ENCODE results near the gene SPDYE9. TPM values are rescaled to one million over a fixed set of nuclear protein-coding genes. Genes with fewer than 3 reads are reported as not detected.

The SPDYE9 gene, protein sequence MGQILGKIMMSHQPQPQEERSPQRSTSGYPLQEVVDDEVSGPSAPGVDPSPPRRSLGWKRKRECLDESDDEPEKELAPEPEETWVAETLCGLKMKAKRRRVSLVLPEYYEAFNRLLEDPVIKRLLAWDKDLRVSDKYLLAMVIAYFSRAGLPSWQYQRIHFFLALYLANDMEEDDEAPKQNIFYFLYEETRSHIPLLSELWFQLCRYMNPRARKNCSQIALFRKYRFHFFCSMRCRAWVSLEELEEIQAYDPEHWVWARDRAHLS
- total RNA-seq = not detected in 2 replicates

DNA sequence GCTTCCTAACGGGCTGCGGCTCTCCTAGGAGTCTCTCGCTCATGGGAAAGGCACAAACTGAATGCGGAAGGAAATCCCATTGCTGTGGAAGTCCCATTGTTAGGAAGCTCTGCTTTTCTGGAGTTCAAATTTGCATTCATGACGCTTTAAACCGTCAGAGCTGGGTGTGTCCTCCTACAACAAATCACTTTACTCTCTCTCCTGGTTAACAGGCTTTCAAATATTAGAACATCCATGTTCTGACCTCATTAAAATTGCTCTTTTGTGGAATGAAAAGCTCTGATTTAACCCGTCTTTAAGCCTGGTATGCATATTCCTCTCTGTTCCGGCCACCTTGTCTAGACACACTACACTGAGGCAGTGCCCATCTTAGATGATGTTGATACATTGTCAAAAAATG is at the start of gene SPDYE9:
Gene SPDYE9, minus strand, starts transcription at position 101 of the 400 bp plus-strand sequence. CDS start 1,800 bp downstream, outside the sequence.

DNA sequence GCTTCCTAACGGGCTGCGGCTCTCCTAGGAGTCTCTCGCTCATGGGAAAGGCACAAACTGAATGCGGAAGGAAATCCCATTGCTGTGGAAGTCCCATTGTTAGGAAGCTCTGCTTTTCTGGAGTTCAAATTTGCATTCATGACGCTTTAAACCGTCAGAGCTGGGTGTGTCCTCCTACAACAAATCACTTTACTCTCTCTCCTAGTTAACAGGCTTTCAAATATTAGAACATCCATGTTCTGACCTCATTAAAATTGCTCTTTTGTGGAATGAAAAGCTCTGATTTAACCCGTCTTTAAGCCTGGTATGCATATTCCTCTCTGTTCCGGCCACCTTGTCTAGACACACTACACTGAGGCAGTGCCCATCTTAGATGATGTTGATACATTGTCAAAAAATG is 28.0 kb downstream of the SPDYE9 start, which contains the start of gene SPDYE11:
Gene SPDYE11, minus strand, starts transcription at position 101 of the 400 bp plus-strand sequence. CDS start 1,800 bp downstream, outside the sequence.

DNA sequence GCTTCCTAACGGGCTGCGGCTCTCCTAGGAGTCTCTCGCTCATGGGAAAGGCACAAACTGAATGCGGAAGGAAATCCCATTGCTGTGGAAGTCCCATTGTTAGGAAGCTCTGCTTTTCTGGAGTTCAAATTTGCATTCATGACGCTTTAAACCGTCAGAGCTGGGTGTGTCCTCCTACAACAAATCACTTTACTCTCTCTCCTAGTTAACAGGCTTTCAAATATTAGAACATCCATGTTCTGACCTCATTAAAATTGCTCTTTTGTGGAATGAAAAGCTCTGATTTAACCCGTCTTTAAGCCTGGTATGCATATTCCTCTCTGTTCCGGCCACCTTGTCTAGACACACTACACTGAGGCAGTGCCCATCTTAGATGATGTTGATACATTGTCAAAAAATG is 56.2 kb downstream of the SPDYE9 start, which contains the start of gene SPDYE8:
Gene SPDYE8, minus strand, starts transcription at position 101 of the 400 bp plus-strand sequence. CDS start 1,800 bp downstream, outside the sequence.

Other genes with a start within 250 kb of the SPDYE9 start
- gene POM121, start 160.9 kb downstream of the SPDYE9 start, total RNA-seq = 12.2 and 14.1 TPM in 2 replicates
- not detected in 2 replicates for gene TRIM74, start 116.6 kb downstream of the SPDYE9 start, total RNA-seq
- not detected in 2 replicates for gene SPDYE8, start 56.3 kb downstream of the SPDYE9 start, total RNA-seq
- not detected in 2 replicates for gene SPDYE11, start 28.1 kb downstream of the SPDYE9 start, total RNA-seq
- 15.5 and 17.0 TPM in 2 replicates for gene NSUN5, start 222.8 kb upstream of the SPDYE9 start, total RNA-seq
- gene TRIM50, start 242.0 kb upstream of the SPDYE9 start, total RNA-seq = not detected in 2 replicates
- not detected in 2 replicates for gene FKBP6, start 242.1 kb upstream of the SPDYE9 start, total RNA-seq